T-helper 1 cell (primary cell): ENCODE data around the gene ARHGAP32.

Source experiments
- DNase-seq, 5 donors: peaks; one replicate each; pipeline ENCODE4 v3.0.0-alpha.2; 2012 to 2020

ARHGAP32 gene

DNA sequence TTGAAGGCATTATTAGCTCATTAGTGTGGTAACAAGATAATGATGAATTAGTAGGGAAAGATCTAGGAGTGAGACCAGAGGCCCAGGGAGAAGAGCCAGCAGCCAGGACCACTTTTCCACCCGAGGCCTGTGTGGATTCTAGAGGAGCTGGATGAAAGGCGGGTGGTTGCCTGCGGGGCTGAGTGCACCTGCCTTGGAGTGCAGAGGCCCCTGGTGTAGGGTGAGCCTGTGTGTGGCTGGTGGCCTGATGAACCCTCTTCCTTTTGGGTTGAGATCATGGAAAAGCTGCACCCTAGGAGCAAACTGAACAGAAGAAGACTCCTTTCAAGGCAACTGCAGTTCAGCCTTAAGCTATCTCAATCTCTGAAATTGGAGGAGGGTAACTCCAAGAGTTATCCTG lies 243.5 kb downstream of the ARHGAP32 start:
- no peak for DNase-seq

DNA sequence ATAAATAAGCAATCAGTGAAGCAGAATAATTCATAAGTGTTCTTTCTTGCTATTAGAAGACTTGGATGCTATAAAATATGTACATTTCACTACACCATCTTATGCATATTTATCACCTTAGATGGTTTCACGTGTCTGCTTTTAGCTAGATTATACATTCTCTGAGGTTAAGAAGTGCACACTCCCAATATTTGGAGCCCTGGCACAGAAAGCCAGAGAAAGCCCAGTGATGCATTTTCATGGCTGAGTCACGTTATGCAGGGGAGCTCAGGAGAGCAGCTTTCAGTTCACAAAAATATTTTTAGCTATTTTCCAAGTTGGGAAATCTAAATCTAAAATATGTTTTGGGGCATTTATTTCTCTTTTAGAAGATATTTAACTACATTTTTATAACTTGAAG lies 244.4 kb downstream of the ARHGAP32 start:
- no peak for DNase-seq

DNA sequence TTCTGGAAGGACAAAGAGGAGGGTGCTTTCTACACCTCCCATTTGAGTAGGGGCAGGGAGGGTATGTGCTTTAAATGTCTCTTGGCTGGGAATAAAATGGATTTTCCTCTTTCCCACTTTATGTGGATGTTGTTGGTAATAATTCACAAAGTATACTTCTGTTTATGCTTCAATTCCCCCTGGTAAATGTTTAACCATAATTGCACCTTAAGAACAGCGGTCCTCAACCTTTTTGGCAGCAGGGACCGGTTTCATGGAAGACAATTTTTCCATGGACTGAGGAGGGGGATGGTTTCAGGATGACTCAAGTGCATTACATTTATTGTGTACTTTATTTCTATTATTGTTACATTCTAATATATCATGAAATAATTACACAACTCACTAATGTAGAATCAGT lies 245.5 kb downstream of the ARHGAP32 start:
- no peak for DNase-seq

DNA sequence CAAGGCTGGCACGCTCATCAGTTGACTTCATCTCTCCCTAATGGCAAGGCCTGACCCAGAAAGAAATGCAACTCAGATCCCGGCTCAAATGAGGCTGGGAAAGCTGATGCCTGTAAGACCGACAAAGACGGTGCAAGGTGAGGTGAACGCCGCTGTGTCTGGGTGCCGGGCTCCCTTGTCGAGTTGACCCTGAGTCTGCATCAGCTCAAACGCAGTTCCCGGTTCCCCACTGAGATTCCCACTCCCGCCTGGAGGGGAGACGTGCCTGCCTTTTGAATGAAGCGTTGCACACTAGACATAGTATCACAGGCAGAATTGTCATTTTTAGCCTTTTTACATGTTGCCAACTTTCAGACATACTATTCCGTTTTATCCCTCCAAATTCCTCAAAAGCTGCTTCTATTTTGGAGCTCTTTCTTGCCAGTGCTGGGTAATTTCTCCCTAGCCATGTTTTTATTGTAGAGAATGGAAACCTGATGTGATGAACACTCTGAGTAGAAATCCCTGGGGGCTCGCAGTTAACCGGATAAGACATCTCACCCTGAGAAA lies 248.6 kb downstream of the ARHGAP32 start:
- no peak for DNase-seq

DNA sequence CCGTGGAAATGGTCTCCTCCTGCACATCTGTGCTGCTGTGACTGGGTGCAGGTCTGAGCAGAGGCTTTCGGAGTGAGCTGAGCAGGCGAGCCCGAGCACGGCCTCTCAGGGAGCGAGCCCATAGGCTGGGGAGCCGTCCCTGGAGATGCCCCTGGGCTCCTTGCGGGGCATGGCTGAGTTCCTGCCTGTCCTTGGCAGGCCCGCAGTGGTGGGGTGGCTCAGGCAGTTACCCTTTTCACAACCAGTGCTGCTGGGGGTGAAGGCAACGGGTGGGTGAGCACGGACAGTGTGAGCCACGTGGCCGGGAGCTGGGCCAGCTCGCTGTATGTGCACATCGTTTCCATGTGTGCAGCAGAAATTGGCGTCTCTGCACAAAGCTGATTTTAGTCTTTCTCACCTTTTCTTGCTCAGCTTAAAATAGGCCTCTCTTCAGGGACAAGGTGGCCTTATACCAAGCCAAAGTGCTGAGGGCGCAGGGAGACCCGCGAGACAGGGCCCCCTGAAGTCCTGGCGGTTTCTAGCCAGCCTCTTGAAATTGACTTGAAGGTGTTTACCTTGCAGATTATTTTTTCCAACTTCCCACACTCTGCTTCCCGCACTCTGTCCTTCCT lies 249.2 kb downstream of the ARHGAP32 start, which contains the start of gene TP53AIP1:
TSS of gene TP53AIP1 (minus strand) at position 55 of the 611 bp plus-strand sequence. CDS start 5,053 bp downstream, outside the sequence.
- no peak for DNase-seq

DNA sequence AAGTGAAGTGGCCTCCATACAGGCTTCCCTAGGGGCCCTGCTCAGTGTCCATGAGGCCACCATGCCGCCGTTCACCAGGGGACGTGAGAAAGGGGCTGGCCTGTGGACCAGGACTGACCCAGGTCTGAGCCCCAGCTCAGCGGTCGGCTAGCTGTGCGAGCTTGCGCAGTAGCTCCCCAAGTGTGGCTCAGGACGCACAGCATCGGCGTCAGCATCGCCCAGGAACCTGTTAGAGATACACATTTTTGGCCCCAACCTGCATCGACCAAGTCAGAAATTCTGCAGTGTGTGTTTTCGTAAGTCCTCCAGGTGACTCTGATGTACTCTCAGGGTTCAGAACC lies 249.9 kb downstream of the ARHGAP32 start:
- no peak for DNase-seq

DNA sequence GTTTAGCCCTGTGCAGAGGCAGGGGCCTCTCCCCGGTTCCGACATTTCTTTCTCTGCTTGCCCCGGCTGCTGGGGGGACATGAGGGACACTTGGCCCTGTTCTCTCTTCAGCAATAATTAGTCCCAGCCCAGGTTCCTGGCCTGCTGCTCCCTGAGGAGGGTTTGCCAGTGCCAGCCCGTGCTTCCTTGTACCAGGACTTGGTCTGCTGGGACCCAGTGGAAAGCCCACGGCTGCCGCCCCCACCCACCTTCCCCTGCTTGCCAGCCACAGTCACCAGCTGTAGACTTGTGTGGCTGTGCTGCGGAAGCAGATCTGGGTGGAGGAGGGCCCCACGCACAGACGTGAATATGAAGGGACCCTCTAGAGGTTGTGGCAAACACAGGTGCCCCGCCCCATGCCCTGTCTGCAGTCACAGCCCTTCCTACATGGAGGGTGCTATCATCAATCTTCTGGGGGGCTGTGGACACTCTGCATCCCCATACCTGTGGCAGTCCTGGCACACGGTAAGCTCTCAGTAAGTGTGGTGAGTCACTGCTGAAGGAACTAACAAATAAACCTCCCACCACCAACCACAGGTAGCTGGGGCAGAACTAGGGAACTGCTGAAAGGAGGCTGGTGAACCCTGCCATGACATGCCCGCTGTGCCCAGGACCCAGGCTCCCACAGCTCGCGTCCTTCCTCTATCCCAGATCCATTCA lies 250.4 kb downstream of the ARHGAP32 start:
- DNase-seq, result no peak

DNA sequence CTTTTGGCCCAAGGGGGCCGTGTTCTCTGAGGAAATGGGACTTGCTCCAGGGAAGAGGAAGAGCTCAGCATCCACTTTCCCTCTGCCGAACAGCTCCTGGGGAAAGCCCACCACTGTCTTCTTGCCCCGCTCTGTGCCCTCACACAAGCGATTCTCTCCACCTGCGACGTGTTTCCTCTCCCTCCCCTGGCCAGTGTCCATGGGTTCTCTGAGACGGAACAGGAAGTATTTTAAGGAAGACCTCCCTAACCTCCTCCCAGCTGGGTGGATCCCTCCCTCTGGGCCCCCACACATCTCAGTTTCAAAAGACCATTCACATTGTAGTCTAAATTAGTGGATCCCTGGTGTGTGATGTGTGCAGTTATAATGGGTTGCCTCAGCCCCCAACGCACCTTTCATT lies 251.0 kb downstream of the ARHGAP32 start:
- DNase-seq, result no peak

DNA sequence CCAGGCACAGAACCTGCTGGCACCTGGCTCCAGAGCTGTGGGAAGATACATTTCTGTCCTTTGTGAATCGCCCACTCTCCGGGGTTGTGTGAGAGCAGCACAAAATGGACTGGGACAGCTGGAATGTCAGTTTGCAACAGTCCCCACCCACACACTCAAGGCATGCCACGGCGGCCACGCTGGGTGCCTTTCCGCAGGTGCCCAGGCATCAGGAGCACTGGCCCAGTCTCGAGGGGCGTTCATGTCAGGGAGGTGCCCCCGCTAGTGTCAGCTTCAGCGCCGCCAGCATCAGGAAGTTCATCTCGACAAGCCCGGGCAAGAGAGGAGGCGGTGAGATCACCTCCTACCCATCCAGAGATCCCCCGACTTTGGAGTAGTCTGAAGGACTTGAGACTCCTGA lies 251.5 kb downstream of the ARHGAP32 start:
- no peak for DNase-seq

DNA sequence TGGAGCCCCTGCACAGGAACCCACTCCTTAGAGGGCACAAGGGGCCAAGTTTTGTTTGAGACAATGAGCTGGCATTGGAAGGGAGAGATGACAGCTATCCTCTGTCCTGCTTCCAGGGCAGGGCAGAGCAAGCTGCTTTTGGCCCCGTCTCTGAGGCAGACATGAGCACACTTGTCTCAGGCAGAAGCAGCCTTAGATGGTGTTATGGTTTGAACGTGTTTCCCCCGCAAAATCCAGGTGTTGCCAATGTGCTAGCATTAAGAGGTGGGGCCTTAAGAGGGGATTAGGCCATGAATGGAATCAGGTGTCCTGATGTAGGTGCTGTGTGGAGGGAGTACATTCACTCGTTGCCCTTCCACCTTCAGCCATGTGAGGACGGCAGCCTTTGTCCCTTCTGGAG lies 252.0 kb downstream of the ARHGAP32 start:
- no peak for DNase-seq

DNA sequence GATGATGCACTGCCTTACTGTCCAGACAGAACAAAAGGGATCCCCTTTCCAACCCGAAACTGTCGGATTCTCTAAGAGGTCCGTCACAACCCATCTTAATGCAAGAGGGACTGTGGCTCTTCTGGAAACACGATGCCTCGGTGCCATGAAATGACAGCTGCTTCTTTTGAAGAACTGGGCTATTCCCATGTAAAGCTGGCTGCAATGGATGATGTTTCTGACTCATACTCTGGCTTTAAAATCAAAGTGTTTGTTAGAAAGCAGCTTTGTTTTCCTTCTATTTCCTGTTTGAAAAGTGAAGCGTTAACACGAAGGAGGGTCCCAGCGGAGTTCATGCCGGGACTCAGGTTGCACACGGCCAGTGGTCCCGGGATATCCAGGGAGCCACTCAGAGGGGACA lies 252.5 kb downstream of the ARHGAP32 start:
- DNase-seq, result no peak

DNA sequence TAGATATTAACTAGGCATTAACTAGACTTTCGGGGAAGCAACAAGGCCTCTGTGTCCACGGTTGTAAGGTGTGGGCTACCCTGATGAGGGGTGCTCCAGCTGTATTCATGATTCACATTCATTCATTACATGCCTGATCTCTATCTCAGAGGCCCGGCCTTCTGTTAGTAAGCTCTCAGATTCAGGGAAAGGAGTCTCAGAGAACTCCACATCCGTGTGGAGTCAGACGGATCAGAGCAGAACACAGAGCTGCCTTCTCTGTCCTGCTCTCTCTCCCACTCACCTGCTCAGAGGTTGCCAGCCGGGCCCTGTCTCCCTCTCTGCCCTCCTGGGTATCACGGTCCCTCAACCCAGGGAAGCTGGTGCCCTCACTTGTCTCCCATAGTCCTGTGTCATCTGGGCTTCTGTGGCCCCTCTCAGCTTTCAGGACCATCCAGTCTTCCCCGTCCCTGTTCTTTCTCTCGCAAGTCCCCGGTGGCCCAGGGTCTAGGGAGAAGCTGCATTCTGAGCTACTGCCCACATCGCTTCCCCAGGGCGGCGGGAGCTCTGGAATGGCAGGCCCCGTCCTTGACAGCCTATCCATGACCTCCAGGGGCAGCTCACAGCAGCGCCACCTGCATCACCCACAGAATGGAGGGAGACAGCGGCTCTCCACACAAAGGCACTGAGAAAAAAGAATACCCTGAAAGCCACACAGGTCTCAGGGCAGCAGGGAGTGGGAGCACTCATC lies 253.8 kb downstream of the ARHGAP32 start:
- DNase-seq, result no peak

DNA sequence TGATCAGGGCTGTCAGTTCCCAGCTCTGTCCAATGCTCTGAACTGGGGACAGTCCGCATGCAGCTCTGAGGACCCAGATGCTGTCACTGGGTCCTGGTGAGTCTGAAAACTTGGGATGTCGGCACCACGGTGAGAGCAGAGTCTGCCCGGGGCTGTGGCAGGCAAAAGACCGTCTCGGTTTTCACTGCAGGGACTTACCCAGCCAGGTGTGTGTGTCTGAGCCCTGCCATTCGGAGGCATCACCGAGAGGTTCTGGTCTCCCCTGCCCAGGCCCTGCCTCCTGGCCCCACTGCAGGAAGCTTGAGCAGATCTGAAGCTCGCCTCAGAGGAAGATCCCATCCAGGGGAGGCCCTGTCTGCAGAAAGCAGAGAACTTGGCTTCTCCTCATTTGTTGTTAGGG lies 254.6 kb downstream of the ARHGAP32 start:
- no peak for DNase-seq

DNA sequence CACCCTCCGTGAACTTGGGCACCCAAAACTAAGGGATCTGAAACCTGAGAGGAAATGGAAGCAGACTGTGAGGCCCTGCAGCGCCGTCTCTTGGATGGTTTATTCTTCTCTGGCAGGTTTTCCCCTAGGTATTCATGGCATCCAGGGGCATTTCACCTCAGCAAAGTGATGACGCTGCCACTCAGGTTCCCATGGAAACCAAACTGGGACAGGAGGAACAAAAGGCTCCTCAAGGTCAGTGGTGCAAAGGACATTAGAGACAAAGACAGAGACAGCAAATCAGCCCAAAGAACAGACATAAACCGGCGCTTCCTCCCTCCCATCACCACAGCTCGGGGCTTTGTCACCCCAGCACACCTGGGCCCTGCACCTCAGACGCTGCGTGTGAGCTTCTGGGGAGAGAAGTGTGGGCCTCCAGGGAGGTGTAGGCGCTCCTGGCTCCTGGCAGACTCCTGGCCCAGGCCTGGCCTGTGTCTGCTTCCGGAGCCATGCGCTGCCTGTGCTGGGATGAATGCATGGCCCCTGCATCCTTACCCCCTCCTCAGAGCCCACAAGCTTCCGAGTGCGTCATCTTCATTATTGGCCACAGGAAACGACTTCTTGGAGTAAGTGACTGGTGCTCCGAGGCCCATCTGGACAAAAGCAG lies 255.4 kb downstream of the ARHGAP32 start:
- no peak for DNase-seq

DNA sequence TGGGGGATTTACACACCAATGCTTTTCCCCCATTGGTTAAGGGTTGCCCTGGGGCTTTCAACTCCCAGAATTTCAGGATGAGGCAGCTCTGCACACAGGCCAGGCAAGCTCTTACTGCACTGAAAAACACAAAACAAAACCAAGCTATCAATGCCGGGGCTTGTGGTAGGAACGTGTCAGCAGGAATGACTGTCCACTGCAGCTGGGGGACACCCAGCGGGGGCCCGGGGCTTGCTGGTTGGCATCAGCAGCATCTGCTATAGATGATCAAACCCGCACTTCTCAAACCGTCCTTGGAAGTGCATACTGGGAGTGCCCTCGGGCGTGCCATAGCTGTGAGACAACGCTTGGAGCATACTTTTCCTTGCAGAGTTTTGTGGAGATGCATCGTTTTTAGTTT lies 257.2 kb downstream of the ARHGAP32 start:
- DNase-seq, result no peak

DNA sequence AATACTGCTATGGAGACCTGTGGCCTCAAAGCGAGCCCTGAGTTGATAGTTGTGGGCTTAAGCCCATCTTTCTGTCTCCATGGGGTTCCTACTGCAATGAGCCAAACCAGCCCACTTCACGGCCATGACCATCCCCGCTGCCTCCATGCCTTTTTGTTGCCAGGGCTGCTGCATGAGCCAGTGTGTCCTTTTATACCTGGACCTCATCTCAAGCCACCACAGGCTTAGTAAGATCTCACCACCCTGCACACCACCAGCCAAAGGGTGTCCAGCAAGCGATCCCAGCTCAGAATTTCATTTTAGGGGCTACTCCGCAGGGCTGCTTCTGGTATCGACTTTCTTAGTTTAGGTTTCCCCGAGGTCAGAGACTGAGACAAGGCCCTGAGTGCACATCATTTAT lies 257.8 kb downstream of the ARHGAP32 start:
- no peak for DNase-seq

DNA sequence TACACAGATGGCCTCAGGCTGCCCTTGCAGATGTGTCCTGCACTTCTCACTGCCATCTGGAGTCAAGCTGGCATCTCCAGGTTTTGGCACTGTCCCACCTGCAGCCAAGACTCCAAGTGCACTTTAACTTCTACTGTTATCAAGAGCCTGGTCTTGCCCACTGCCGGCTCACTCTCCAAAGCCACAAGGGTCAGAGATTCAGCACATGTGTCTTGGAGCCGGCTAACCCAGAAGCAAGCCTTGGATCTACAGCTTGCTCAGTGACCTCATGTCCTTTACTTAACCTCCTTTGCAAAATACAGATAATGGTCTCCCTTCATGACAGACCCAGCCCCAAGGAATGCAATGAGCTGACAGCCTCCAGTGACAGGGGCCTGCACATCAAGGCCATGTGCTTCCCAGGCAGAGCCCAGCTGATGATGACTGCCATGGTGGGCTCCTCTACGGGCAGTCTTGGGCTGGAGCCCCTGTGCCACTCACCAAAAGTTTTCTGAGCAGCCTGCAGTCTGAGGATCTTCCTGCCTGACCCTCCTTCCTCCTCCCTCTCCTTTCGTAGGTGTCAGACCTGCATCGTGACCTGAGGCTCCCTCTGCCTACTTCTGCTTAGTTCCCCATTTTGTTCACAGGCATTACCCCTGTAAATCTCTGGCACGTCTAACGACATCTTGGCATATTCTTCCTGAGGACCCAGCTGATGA lies 258.5 kb downstream of the ARHGAP32 start:
- no peak for DNase-seq

DNA sequence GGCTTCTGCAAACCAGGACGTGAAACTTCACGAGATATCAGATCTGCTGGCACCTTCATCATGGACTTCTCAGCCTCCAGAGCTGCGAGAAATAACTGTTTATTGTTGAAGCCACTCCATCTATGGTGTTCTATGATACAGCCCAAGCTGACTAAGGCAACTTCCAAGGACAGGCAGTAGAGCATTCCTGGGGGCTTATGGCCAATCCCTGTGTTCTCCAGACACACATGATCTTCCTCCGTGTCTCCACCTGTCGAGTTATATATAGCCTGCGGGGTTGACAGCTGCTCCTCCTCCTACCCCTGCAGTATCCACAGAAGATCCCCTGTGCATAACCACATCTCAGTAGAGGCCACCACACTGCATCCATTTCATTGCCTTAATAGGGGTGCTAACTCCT lies 260.5 kb downstream of the ARHGAP32 start:
- DNase-seq, result no peak

DNA sequence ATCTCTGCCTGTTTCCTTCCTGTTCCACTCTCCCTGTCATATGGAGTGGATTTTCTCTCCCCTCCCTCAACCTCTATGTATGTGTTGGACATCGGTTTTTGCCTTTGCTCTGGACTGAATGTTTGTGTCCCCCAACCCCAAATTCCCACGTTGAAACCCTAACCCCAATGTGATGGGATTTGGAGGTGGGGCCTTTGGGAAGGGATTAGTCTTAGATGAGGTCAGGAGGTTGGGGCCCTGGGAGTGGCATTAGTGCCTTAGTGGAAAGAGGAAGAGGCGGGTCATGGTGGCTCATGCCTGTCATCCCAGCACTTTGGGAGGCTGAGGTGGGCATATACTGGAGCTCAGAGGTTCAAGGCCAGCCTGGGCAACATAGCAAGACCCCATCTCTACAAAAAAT lies 261.1 kb downstream of the ARHGAP32 start:
- DNase-seq, result no peak

DNA sequence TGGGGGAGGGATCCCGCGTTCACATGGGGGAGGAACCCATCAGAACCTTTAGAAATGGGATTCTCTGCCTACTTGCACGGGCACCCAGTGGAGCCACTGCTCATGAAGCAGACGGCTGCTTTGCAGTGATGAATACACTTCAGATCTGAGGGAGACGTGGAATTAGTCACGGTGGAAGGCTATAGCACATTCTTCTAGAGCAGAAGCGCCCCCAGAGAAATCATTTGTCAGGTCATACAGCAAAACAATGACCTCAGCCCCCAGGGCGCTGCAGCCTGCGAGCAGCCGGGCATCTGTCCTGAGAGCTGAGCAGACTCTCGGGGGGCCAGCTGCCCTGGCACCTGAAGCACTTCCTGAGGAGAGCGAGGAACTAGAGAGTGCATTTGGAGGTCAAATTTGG lies 262.1 kb downstream of the ARHGAP32 start:
- no peak for DNase-seq

DNA sequence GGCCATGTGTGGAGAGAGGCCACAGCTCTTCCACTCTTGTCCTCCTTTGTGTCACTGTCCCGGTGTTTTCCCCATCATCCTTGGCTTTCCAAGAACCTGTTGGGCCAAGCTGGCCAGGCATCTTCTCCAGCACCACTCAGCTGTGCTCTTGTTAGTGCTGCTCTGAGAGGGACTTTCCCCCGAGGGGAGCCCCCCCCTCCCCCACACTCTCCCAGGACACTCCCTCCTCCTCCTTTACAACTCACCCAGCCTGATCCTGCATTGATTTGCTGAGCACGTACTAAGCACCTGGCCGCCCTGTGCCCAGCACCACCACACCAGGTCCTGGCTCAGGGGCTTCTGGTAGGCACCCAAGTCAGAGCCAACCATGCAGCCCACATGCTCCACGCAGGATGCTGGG lies 262.7 kb downstream of the ARHGAP32 start:
- no peak for DNase-seq

DNA sequence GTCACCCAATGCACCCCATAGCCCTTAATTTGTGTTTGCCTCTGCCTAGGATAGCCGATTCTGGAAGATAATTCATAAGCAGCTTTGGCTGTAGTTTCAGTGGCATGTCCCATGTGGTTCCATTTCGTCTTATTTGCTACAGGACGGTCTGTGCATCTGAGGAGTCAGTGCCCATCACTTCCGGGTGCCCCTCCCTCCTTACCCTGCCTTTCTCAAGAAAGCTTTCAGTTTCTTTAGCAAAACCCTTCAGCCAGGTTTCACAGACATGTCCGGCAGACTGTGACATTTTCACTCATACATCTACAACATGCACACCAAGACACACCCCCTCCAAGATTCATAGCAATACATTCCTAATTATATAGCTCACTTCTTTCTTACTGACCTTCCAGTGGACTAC lies 263.7 kb downstream of the ARHGAP32 start:
- peak in 1 of 5 donors; percentile 25 for DNase-seq
